HUES6 (cell line): ENCODE results near the gene AMPH.

Experiments used
- H3K27ac ChIP-seq: 2 replicates; pipeline ENCODE4 v1.7.0; 2013; ENCODE audit warnings: low read depth, mild to moderate bottlenecking, low read length, inconsistent platforms
- H3K27me3 ChIP-seq: 2 replicates; pipeline ENCODE4 v1.6.1; 2013; ENCODE audit warnings: low read length; ENCODE audit not compliant: control insufficient read depth, insufficient read depth
- H3K36me3 ChIP-seq: 2 replicates; pipeline ENCODE4 v1.6.1; 2013; ENCODE audit warnings: low read length; ENCODE audit not compliant: control insufficient read depth, insufficient read depth
- H3K4me1 ChIP-seq: 2 replicates; pipeline ENCODE4 v1.6.1; 2013; ENCODE audit warnings: low read length; ENCODE audit not compliant: control insufficient read depth, insufficient read depth
- H3K4me3 ChIP-seq: 2 replicates; pipeline ENCODE4 v1.5.1; 2013; ENCODE audit warnings: low read depth, low read length
- H3K9ac ChIP-seq: one replicate; pipeline ENCODE4 v1.6.1; 2013; ENCODE audit warnings: mild to moderate bottlenecking, low read length
- H3K9me3 ChIP-seq: 2 replicates; pipeline ENCODE4 v1.6.1; 2013; ENCODE audit warnings: low read depth, low read length; ENCODE audit not compliant: control insufficient read depth, insufficient read depth

AMPH gene

DNA sequence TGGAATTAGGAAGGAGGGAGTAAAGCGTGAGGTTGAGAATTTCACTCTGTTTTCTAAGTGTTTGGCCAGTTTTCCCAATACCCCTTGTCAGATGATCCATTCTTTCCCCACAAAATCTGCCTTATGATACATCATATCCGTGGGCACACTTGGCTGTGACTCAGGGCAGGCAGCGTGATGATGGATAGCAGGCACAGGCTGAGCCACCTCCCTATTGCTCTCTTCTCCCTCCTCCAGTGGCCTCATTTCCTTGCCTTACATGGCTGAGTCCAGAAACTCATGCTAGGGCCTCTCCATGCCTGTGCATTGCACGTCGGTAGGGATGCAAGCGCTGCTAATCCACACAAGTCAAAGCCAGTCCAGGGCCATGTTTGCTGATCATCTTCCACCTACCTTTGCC lies 128.3 kb downstream of the AMPH start:
- H3K9ac ChIP-seq, result no peak overlapping the region
- no peak overlapping the region for H3K27ac ChIP-seq
- H3K36me3 ChIP-seq, result no peaks in the 10 kb centered on the region
- no peaks in the 10 kb centered on the region for H3K27me3 ChIP-seq
- H3K4me1 ChIP-seq, result no peaks in the 10 kb centered on the region
- H3K9me3 ChIP-seq, result no peaks in the 10 kb centered on the region
- H3K4me3 ChIP-seq, result no peak overlapping the region

DNA sequence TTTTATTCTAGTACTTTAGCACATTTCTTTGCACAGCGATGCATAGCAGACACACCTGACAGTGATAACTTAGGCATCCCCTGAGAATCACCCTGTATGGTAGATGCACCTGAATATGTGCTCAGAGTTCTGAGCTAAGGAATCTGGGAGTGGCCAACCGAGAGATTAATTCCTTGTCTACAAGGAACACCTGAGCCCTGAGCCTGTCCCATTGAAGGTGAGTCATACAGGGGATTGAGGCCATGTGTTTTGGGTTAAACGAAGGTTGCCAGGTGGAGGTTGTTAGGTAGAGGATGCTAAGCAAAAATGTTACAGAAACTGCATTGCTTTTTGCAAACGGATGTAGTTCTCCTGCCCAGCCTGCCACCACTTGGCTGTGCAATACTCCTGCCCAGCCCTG lies 128.9 kb downstream of the AMPH start:
- Histone ChIP-seq H3K4me3 (no peak overlapping the region), H3K27ac (no peak overlapping the region), H3K27me3 (no peaks in the 10 kb centered on the region), H3K9me3 (no peaks in the 10 kb centered on the region), H3K36me3 (no peaks in the 10 kb centered on the region), H3K9ac (no peak overlapping the region), H3K4me1 (no peaks in the 10 kb centered on the region)

DNA sequence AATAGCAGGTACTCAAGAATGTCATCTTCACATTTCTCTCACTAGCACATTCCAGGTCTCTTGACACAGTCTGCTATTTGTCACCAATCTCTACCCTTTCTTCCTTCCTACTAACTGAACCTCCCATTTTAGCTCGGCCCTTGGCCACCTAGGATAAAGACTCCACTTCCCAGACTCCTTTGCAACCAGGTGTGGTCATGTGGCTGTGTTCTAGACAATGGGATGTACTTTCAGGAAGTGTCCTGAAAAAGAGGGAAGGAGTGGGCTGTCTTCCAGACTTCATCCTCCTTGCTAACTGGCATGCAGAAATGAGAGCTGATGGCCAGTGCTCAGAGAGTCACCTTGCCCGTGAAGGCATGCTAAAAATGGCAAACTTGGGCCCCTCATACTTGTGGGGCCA lies 139.2 kb downstream of the AMPH start:
- Histone ChIP-seq H3K9ac (no peak overlapping the region), H3K27ac (no peak overlapping the region), H3K36me3 (no peaks in the 10 kb centered on the region), H3K27me3 (no peaks in the 10 kb centered on the region), H3K4me3 (no peak overlapping the region), H3K4me1 (no peaks in the 10 kb centered on the region), H3K9me3 (no peaks in the 10 kb centered on the region)

DNA sequence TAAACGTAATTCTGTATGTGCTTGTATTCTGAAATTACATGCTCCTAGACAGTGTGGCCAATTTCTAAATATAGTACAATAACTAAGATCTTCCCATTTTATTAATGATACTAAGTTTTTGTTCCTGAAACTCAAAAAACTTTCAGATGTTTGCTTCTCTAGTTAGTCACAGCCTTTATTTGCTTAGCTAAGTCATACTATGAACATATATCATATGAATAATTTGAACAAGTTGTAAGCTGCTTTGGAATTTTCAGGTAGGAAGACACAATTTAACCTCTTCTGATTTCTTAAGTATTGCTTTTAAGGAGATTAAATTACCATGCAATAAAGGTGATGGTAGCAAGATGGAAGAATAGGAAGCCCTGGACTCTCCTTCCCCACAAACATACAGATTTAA lies 148.7 kb downstream of the AMPH start:
- Histone ChIP-seq H3K27ac (no peak overlapping the region), H3K4me1 (no peaks in the 10 kb centered on the region), H3K36me3 (no peaks in the 10 kb centered on the region), H3K27me3 (no peaks in the 10 kb centered on the region), H3K4me3 (no peak overlapping the region), H3K9ac (no peak overlapping the region), H3K9me3 (no peaks in the 10 kb centered on the region)

DNA sequence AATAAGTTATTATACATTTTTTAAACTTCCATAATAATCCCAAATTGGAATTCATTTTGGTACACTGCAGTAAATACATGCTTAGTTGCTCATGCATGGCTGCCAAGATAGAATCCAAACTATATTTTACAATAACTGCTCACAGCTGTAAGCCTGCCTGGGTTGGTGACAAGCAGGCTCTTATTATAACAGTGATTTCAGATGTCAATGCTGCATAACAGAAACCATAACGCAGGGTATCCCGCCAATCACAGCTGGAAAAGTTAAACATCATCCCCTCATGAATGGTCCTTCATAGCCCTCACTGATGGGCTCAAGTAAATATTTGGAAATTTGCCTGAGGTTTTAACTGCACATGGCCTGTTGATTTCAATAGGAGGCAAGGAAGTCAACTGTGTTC lies 149.8 kb downstream of the AMPH start:
- Histone ChIP-seq H3K9me3 (no peaks in the 10 kb centered on the region), H3K36me3 (no peaks in the 10 kb centered on the region), H3K4me3 (no peak overlapping the region), H3K27me3 (no peaks in the 10 kb centered on the region), H3K27ac (no peak overlapping the region), H3K9ac (no peak overlapping the region), H3K4me1 (no peaks in the 10 kb centered on the region)

DNA sequence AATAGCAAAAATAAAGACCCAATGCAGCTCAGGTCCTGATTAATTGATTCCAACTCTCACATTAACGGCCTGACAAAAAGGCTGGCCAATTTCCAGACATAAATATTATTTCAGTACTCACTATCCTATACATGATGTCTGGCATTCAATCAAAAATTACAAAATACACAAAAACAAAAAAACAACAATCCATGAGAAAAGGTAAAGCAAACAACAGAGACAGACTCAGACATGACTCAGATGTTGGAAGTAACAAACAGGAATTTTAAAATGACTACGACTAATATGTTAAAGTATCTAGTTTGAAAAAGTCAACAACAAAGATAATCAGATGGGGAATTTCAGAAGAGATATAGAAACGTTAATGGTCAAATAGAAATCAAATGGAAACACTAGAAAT lies 152.8 kb downstream of the AMPH start:
- no peak overlapping the region for H3K4me3 ChIP-seq
- no peaks in the 10 kb centered on the region for H3K27me3 ChIP-seq
- no peaks in the 10 kb centered on the region for H3K4me1 ChIP-seq
- no peak overlapping the region for H3K27ac ChIP-seq
- no peaks in the 10 kb centered on the region for H3K36me3 ChIP-seq
- H3K9ac ChIP-seq, result no peak overlapping the region
- H3K9me3 ChIP-seq, result no peaks in the 10 kb centered on the region

DNA sequence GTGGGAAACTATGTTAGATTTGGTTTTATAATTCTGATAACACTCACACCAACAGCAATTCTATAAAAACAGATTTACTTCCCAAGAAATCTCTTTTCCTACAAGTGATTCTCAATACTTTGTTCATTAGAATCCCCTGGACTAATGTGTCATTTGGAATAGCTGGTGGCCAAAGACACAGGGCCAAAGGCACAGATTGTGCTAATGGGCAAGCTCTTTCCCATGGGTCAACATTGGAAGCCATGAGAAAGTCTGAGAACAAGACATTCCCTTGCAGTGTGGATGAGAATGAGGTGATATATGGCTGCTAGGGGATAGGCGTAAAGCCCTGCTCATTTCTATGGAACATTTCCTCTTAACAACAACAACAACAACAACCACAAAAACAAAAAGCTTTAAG lies 153.8 kb downstream of the AMPH start:
- no peaks in the 10 kb centered on the region for H3K9me3 ChIP-seq
- no peaks in the 10 kb centered on the region for H3K27me3 ChIP-seq
- no peak overlapping the region for H3K27ac ChIP-seq
- no peak overlapping the region for H3K9ac ChIP-seq
- H3K4me1 ChIP-seq, result no peaks in the 10 kb centered on the region
- H3K36me3 ChIP-seq, result no peaks in the 10 kb centered on the region
- no peak overlapping the region for H3K4me3 ChIP-seq

DNA sequence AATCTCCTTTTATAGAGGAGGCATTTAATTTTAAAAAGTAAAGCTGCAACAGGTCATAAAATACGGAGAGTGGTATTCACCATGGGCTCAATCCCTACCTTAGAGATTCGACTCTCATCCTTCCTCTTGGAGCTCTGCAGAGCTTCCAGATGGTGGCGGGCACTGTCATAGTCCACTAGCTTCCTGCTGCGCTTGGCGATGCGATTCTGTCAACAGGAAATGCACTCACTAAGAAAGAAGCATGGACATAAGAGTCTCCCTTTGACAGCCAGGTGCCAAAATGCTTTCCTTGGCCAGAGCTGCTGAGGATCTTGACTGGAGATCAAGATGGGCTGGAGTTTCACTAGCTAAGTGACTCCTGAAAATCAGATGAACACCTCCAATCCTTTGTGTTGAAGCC lies 154.4 kb downstream of the AMPH start:
- H3K4me1 ChIP-seq, result no peaks in the 10 kb centered on the region
- H3K4me3 ChIP-seq, result no peak overlapping the region
- no peak overlapping the region for H3K27ac ChIP-seq
- no peaks in the 10 kb centered on the region for H3K36me3 ChIP-seq
- no peaks in the 10 kb centered on the region for H3K27me3 ChIP-seq
- H3K9me3 ChIP-seq, result no peaks in the 10 kb centered on the region
- H3K9ac ChIP-seq, result no peak overlapping the region

DNA sequence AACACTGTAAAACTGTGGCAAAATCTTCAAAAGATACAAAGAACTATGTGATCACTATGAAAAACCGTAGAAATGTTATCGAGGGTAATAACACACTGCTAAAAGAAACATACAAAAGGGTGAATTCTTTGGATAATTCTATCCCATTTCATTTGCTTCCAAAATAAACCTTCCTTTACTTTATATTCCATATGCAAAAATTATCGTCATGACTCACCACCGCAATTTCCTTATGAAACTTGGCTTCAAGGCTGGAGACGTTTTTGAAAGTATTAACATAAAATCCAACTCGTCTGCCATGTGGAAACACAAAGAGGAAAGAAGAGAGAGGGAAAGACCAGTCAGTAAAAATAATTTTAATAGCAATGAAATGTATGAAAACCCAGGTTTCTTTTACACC lies 165.2 kb downstream of the AMPH start:
- Histone ChIP-seq H3K4me3 (no peak overlapping the region), H3K9ac (no peak overlapping the region), H3K27me3 (no peaks in the 10 kb centered on the region), H3K4me1 (no peaks in the 10 kb centered on the region), H3K27ac (no peak overlapping the region), H3K36me3 (no peaks in the 10 kb centered on the region), H3K9me3 (no peaks in the 10 kb centered on the region)

DNA sequence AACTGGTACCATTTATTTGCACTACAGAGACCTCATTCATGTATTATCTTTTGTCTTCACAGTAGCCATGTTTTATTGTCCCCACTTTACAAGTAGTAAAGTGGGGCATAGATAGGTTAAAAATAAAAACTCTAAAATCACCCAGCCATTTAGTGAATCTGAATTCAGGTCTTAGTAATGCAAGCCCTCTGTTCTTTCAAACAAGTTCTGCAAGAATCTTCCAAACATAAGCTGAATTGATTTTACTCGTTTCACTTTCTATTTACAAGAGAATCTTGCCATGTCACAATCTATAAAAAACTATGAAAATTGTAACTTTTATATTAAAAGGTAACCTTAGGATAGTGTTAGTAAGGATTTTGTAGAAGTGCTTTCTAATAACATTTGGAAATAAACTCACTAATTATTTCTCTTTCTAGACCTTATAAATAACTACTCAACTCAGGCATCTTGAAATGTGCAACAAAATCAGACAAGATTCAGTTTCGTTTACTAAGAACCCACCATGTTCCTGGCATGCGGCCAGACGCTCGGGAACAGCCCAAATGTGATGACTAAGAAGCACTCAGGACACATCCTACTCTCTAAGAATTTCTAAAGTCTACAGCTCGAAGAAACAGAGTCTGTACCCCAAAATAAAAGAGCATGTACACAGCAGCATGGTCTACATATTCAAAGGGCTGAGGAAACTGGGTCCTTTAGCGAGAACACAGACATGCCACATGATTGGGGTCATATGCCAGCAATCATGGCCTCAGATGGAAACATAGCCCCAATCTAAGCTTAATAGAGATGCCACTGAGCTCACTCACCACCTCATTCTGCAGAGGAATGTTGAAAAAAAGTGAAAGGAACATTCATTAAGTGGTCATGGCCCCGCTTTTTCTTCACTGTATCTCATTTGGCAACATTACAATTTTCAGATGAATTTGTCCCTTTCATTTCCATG lies 167.6 kb downstream of the AMPH start:
- no peaks in the 10 kb centered on the region for H3K9me3 ChIP-seq
- no peak overlapping the region for H3K9ac ChIP-seq
- H3K27ac ChIP-seq, result no peak overlapping the region
- no peaks in the 10 kb centered on the region for H3K27me3 ChIP-seq
- no peaks in the 10 kb centered on the region for H3K4me1 ChIP-seq
- no peak overlapping the region for H3K4me3 ChIP-seq
- H3K36me3 ChIP-seq, result no peaks in the 10 kb centered on the region

DNA sequence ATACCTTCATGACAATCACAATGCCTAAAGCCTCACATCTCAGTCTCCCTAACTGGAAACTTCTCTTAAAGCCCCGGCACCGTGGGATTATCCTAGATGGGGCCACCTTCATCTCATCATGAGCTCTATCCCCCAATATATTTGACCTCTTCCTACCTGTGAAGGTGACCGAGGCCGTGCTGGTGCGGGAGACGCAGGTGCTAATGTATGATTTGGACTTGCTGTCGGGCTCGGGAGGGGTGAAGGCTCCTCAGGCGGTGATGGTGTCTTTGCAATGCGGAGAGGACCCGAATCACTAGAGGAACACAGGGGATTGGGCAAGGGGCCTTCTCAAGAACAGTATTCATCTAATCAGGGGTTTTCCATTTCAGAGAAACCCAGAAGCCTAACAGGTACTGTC lies 168.4 kb downstream of the AMPH start:
- no peak overlapping the region for H3K9ac ChIP-seq
- H3K36me3 ChIP-seq, result no peaks in the 10 kb centered on the region
- H3K27me3 ChIP-seq, result no peaks in the 10 kb centered on the region
- no peaks in the 10 kb centered on the region for H3K9me3 ChIP-seq
- H3K27ac ChIP-seq, result no peak overlapping the region
- no peaks in the 10 kb centered on the region for H3K4me1 ChIP-seq
- H3K4me3 ChIP-seq, result no peak overlapping the region
